ENCODE results near the gene PAPOLB. TPM values are rescaled to one million over a fixed set of nuclear protein-coding genes. Genes with fewer than 3 reads are reported as not detected.

PAPOLB gene
- total and polyA plus RNA-seq, 4 donors = 0.01 to 1.9 (median 0.14) TPM

DNA sequence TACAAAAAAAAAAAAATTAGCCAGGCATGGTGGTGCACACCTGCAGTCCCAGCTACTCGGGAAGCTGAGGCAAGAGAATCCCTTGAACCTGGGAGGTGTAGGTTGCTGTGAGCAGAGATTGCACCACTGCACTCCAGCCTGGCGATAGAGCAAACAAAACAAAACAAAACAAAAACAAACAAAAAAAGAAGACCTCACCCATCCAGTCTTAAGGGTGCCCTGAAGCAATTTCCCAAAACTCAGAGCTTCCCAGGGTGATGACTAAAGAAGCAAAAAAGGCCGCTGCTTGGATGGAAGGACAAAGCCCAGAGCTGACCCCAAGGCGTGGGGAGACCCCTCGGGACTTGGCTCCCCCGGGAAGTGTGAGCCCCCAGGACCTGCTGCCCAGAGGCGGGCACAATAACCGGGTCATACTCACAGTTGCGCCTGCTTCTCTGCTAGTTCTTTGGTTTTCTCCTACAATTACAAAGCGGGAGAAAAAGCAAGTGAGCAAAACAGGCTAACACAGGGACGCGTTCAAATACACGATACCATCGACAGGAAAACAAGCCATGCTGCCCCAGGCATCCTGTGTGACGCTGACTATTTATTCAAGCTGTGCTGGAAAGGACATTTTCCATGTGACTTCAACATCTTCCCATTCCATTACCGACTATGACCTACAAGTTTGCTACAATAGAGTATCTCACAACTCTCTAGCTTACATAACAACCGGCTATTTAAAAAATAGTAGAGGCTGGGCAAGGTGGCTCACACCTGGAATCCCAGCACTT, 29.9 kb downstream of the PAPOLB start:
- Histone ChIP-seq H3K4me1 (ENCODE audit: control insufficient read depth in 5 of 5, insufficient read depth in 5 of 5, low read length in 5 of 5) (peaks cover 0 to 2% (median 0%) of the 10 kb centered on the region in 5 donors), H3K27ac (ENCODE audit: low read depth in 1 of 2, low read length in 1 of 2) (no peak overlapping the region), H3K4me3 (no peak overlapping the region), H3K27me3 (ENCODE audit: control insufficient read depth in 3 of 3, insufficient read depth in 3 of 3, low read length in 2 of 3) (no peaks in the 10 kb centered on the region), H3K36me3 (ENCODE audit: control insufficient read depth in 4 of 4, insufficient read depth in 4 of 4, low read length in 4 of 4) (peaks cover 0 to 12% (median 7%) of the 10 kb centered on the region in 4 donors), H3K9me3 (ENCODE audit: control insufficient read depth in 4 of 4, insufficient read depth in 3 of 4, low read length in 3 of 4) (no peaks in the 10 kb centered on the region), H3K9ac (ENCODE audit: insufficient read depth in 1 of 2, low read length in 2 of 2) (no peak overlapping the region)
- TF ChIP-seq, protein P1, sequence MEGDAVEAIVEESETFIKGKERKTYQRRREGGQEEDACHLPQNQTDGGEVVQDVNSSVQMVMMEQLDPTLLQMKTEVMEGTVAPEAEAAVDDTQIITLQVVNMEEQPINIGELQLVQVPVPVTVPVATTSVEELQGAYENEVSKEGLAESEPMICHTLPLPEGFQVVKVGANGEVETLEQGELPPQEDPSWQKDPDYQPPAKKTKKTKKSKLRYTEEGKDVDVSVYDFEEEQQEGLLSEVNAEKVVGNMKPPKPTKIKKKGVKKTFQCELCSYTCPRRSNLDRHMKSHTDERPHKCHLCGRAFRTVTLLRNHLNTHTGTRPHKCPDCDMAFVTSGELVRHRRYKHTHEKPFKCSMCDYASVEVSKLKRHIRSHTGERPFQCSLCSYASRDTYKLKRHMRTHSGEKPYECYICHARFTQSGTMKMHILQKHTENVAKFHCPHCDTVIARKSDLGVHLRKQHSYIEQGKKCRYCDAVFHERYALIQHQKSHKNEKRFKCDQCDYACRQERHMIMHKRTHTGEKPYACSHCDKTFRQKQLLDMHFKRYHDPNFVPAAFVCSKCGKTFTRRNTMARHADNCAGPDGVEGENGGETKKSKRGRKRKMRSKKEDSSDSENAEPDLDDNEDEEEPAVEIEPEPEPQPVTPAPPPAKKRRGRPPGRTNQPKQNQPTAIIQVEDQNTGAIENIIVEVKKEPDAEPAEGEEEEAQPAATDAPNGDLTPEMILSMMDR (IDR thresholded peaks at IDR 0.05; ENCODE audit: control extremely low read depth, extremely low read depth) = no peak
- WGBS, 2 donors = 77 to 87% methylated on average over 17 of the region's 17 CpGs
- no peak for DNase-seq
- ATAC-seq (ENCODE audit: insufficient read depth, low FRiP score) = no peak

DNA sequence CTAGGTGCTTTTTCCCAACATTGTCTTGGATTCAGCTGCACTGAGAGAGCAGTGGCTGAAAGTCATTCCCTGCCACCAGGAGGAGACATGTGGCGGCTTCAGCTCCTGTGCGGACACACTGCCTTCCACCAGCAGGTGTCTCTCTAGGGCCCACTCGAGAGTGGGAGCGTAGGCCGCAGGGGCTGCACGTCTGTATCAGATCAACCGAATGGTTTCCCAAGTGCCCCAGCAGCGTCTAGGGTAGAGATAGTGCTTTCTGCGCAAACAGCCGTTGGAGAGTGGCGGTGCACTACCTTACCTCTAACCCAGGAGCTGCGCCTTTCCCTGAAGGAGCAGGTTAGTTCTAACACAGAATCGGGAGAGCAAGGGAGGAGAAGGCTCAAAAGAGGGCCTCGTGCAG, 31.7 kb downstream of the PAPOLB start:
- peak; percentile 71 for ATAC-seq (ENCODE audit: insufficient read depth, low FRiP score)
- Histone ChIP-seq H3K27me3 (ENCODE audit: control insufficient read depth in 3 of 3, insufficient read depth in 3 of 3, low read length in 2 of 3) (no peaks in the 10 kb centered on the region), H3K36me3 (ENCODE audit: control insufficient read depth in 4 of 4, insufficient read depth in 4 of 4, low read length in 4 of 4) (peaks cover 0 to 10% (median 7%) of the 10 kb centered on the region in 4 donors), H3K27ac (ENCODE audit: low read depth in 1 of 2, low read length in 1 of 2) (no peak overlapping the region), H3K9ac (ENCODE audit: insufficient read depth in 1 of 2, low read length in 2 of 2) (no peak overlapping the region), H3K9me3 (ENCODE audit: control insufficient read depth in 4 of 4, insufficient read depth in 3 of 4, low read length in 3 of 4) (no peaks in the 10 kb centered on the region), H3K4me3 (no peak overlapping the region), H3K4me1 (ENCODE audit: control insufficient read depth in 5 of 5, insufficient read depth in 5 of 5, low read length in 5 of 5) (no peaks in the 10 kb centered on the region)
- 35 to 39% methylated on average over 14 of the region's 14 CpGs for WGBS, 2 donors
- peak; percentile 90 to 92 (median 90) for DNase-seq
- TF ChIP-seq, protein P1 (IDR thresholded peaks at IDR 0.05; ENCODE audit: control extremely low read depth, extremely low read depth) = peak; percentile 89

DNA sequence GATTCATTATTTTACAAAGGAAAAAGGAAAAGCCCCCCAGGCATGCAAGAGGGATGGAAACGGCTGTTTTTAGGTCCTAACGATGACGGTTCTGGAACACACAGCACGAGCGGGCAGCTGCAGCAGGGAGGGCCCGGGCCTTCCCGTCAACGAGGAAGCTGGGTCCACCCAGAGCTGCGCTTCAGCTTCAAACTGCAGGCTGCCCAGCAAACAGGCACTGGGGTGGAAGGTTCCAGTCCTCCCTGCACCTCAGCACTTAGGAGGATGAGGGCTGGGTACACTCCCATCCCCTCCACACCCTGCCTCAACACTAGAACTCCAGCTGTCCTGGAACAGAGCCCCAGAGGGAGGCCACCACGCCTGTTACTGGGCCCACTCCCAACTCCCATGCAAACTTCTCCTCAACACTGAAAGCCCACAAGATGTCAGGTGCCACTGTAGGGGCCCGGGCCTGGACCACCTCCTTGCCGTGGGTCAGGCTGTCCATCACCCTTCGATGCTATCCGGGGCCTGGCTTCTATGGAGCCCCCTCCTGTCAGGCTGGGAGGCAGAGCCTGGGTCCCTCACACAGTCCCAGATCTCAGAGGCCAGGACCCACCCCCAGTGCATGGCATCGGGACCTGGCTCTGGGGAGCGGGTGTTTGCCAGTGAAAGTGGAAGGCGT, 33.0 kb downstream of the PAPOLB start:
- H3K9ac ChIP-seq (ENCODE audit: insufficient read depth in 1 of 2, low read length in 2 of 2) = no peak overlapping the region
- no peaks in the 10 kb centered on the region for H3K27me3 ChIP-seq (ENCODE audit: control insufficient read depth in 3 of 3, insufficient read depth in 3 of 3, low read length in 2 of 3)
- H3K36me3 ChIP-seq (ENCODE audit: control insufficient read depth in 4 of 4, insufficient read depth in 4 of 4, low read length in 4 of 4) = peaks cover 0 to 9% (median 4%) of the 10 kb centered on the region in 4 donors
- H3K27ac ChIP-seq (ENCODE audit: low read depth in 1 of 2, low read length in 1 of 2) = no peak overlapping the region
- no peaks in the 10 kb centered on the region for H3K4me1 ChIP-seq (ENCODE audit: control insufficient read depth in 5 of 5, insufficient read depth in 5 of 5, low read length in 5 of 5)
- 89 to 94% methylated on average over 17 of the region's 17 CpGs for WGBS, 2 donors
- peak in 1 of 3 donors; percentile 10 for DNase-seq
- ATAC-seq (ENCODE audit: insufficient read depth, low FRiP score) = no peak
- TF ChIP-seq, protein P1 (IDR thresholded peaks at IDR 0.05; ENCODE audit: control extremely low read depth, extremely low read depth) = no peak
- no peaks in the 10 kb centered on the region for H3K9me3 ChIP-seq (ENCODE audit: control insufficient read depth in 4 of 4, insufficient read depth in 3 of 4, low read length in 3 of 4)
- no peak overlapping the region for H3K4me3 ChIP-seq
